NCI-H1694 treated with DMSO at 0.1 percent for 48 hours (cell line): Measurements from ENCODE around the gene IL13.
"Not testable (repeated sequence)": the region's sequence is repeated elsewhere in the genome, so short reads cannot be mapped to it uniquely, and the experiment has no call there.

Experiments
- DNase-seq: peaks from one replicate; lab custom pipeline; 2025; lab: John Stamatoyannopoulos, UW

IL13 gene

DNA sequence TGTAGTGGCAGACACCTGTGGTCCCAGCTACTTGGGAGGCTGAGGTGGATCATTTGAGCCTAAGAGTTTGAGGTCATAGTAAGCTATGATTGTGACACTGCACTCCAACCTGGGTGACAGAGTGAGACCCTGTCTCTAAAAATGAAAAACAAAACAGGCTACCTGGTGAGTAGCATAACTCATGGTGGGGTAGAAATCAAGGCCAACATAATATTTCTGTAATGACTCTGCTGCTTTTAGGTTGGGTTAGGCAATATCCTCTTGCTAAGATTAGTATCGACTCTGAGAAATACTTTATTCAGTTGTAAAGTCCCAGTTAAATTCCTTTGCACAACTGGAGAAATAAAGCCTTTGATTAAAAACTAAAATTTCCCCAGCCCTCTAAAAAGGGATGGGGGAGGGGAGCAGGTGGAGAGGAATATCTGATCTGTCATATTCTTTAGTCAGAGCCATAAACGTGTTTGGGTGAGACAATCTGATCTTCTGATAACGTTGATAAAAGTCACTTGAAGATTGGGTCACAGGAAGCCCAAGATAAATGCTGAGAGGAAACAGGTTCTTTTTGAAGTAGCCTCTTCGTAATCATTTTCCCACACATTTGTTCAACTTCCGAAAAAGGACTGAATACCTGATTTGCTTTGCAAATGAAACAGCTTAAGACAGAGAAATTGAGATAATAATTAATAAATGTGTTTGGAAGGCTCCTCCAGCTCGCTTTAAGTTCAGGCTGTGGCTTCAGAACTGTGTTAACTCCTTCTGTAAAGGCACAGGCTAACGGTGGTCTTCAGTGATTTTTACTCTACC lies 30.8 kb downstream of the IL13 start:
- no peak for DNase-seq

DNA sequence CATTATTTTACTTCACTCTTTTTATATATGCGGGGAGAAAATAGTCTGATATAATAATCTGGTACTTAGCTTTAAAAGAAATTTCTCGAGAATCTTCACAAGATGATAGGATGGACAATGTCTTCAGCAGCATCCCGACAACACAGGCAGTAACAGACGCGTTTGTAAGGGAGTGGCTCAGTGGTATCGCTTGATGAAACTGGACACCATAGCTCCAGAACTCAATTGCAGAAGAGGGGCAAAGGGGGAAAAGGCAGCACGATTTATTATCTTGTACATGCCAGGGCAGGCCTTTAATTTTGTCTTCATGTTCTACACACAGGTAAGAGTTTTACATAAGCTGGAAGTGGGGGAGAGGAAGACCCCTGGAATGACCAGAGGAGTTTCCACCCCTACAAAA lies 31.5 kb downstream of the IL13 start:
- no peak for DNase-seq

- DNase-seq, result no peak
Observed at GRCh38 chr5:132690156-132690555, 32.2 kb downstream of the IL13 start.

DNA sequence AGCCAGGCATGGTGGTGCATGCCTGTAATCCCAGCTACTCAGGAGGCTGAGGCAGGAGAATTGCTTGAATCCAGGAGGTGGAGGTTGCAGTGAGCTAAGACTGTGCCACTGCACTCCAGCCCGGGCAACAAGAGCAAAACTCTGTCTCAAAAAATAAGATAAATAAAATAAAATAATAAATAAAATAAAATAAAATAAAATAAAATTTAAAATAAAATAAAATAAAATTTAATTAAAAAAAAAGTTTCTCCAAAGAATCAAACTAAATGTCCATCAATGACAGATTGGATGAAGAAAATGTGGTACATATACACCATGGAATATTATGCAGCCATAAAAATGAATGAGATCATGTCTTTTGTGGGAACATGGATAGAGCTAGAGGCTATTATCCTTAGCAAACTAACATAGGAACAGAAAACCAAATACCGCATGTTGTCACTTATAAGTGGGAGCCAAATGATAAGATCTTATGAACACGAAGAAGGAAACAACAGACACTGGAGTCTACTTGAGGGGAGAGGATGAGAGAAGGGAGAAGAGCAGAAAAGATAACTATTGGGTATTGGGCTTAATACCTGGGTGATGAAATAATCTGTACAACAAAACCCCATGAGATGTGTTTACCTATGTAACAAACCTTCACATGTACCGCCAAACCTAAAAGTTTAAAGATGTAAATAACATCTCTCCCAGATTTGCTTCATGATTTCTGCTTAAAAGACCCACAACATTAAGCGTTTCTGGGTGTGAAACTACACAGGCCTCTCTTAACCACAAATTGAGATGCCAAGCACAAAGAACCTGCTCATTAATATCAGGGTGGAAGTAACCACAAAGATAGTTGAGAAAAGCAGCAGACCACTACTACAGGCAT lies 34.0 kb downstream of the IL13 start:
- not testable (repeated sequence) for DNase-seq

- no peak for DNase-seq
Observed at GRCh38 chr5:132692632-132692967, 34.6 kb downstream of the IL13 start.

DNA sequence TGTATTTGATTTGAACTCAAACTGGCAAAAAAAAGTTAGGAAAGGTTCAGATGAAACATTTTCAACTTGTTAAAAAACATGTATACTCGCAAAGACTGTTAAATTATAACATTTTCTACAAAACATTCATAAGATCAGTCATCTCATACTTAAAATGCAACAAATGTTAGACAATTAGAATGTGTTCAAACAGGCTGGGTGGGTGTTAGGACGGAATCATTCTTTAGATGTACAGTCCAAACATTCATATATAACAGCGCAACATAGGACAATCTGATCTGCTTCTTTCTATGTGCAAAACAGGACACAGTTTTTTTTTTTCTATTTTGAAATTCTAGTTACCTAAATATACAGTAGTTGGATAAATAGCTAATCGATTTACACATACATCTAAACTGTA lies 38.0 kb downstream of the IL13 start:
- DNase-seq, result no peak

GRCh38 chr5:132704875-132705274 lies 46.9 kb downstream of the IL13 start:
- no peak for DNase-seq

DNA sequence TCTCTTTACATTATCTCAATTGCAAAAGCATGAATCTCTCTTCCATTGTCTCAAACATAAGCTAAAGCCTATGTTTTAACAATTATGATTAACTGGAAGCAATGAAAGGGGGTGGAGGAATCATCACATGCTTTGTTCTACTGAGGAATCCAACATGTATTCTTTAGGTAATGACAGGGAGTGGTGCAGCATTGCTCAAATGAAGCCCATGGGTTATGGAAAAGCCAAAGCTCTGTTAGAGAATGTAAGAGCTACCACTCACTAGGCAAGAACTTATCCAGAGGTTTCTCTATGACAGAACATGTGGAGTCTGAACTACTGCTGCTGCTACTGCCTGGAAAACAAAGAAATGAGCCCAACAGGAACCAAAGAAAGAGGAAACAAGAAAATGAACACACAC lies 50.7 kb downstream of the IL13 start:
- DNase-seq, result no peak
